H1 (cell line): ENCODE data around the gene KPNA1. TPM values are rescaled to one million over a fixed set of nuclear protein-coding genes. Genes with fewer than 3 reads are reported as not detected.

Experiments
- BACH1 ChIP-seq: IDR thresholded peaks from 2 replicates; pipeline ENCODE4 v1.6.1; 2012; ENCODE audit warnings: low read length, improper control_type of control experiment
- CEBPB ChIP-seq: IDR thresholded peaks from 2 replicates; pipeline ENCODE4 v1.6.1; 2012; ENCODE audit warnings: low read depth, low read length
- EP300 ChIP-seq, 2 experiments: IDR thresholded peaks; 1 replicate in 1 of 2; 2 replicates in 1 of 2; pipeline ENCODE4 v1.6.1; 2011 to 2012; ENCODE audit warnings: low read depth in 2 of 2, low read length in 2 of 2, mild to moderate bottlenecking in 2 of 2, borderline replicate concordance in 1 of 2, inconsistent platforms in 1 of 2, moderate library complexity in 1 of 2
- JUN ChIP-seq: IDR thresholded peaks from 2 replicates; pipeline ENCODE4 v1.6.1; 2011; ENCODE audit warnings: low read depth, mild to moderate bottlenecking, improper control_type of control experiment, low read length
- MAFK ChIP-seq: IDR thresholded peaks from 2 replicates; pipeline ENCODE4 v1.6.1; 2012; ENCODE audit warnings: low read depth, mild to moderate bottlenecking, improper control_type of control experiment, low read length
- POLR2A ChIP-seq, 2 experiments: IDR thresholded peaks; 1 replicate in 1 of 2; 2 replicates in 1 of 2; pipeline ENCODE4 v1.6.1; 2011; ENCODE audit warnings: low read depth in 2 of 2, low read length in 2 of 2, mild to moderate bottlenecking in 2 of 2; ENCODE audit errors: control extremely low read depth in 1 of 2
- POLR2AphosphoS5 ChIP-seq: IDR thresholded peaks from 2 replicates; pipeline ENCODE4 v1.6.1; 2011; ENCODE audit warnings: low read depth, low read length
- RNF2 ChIP-seq: fragments of 200-900, 300-1000 bp; sonication (generic); IDR thresholded peaks from 2 replicates; pipeline ENCODE4 v1.7.1; 2016; ENCODE audit warnings: borderline replicate concordance, low read depth, mild to moderate bottlenecking, antibody characterized with exemption, low read length; ENCODE audit not compliant: poor library complexity, severe bottlenecking; ENCODE audit errors: missing control alignments
- SP2 ChIP-seq: IDR thresholded peaks from 2 replicates; pipeline ENCODE4 v1.6.1; 2012; ENCODE audit warnings: mild to moderate bottlenecking, low read length, inconsistent platforms
- polyA plus RNA-seq, 7 experiments: library from polyadenylated mRNA; depleted of rRNA in 3 of 7; stranded (reverse) in 5 of 7; unstranded in 2 of 7; fragments of >200 nt in 5 of 7; fragments of 200-250 nt in 2 of 7; gene quantifications; 1 replicate in 5 of 7; 2 replicates in 1 of 7; 4 replicates in 1 of 7; pipeline versions ENCODE4 v1.2.1 to v1.2.3, GENCODE V29; 2011 to 2013; ENCODE audit warnings: missing spikeins in 2 of 7, mixed read lengths in 2 of 7
- total RNA-seq: library from RNA; stranded (reverse); fragmentation: NEBNext Ultra II Directional; extraction: Animal tissue kit (Norgen Biotek cat#: 25700); gene quantifications from 2 replicates; pipeline ENCODE4 v1.2.1, GENCODE V29; 2021
- TF ChIP-seq, protein P1 (sequence below): fragments of 300-600 bp; sonication (generic); IDR thresholded peaks from 2 replicates; pipeline ENCODE4 v1.7.1; 2012; ENCODE audit warnings: low read length, moderate library complexity, mild to moderate bottlenecking, inconsistent platforms; ENCODE audit not compliant: insufficient replicate concordance

KPNA1 gene
- total and polyA plus RNA-seq, 2 of the 8 experiments (the other 6 are each of a cell fraction or from before 2014, with no cell fraction given) = 14.8 to 63.0 TPM

DNA sequence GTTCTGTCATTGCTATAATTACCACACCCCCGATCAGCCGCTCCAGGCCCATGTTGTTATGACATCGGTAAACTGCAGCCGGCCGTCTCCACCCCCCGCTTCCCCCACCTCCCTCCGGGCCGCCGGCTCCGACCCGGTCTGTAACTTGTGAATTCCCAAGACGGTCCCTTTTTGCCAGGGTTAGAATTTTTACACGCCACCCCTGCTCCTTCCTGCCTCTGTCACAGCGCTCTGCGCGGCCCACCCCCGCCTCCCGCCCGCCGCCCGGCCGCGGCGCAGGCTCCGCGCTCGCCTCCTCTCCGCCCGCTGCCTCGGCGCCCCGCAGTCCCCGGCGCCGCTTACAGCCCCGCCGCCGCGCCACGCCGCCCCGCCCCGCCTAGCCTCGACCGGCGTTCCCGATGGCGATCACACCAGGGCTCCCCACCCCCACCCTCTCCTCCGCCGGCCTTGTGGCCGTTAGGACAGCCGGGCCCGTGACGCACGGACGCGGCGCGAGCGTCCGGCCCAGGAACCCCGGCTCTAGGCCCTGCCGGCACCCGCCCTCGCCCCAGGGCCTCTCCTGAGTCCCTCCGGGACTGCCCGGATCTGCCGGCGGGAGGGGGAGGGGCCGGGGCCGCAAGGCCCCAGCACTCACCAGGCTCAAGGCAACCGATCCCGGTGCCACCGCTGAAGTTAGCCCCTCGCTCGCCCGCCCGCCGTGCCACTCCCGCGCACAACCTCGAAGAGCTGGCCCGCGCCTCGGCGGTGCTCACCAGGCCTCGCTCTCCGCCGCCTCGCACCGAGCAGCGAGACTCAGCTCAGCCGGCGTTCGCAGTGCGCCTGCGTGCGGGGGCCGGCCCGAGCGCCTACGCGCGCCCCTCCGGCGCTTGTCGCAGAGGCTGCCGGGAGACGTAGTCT, at the start of gene KPNA1 (continued):
- TF ChIP-seq EP300 (IDR thresholded peaks at IDR 0.05; ENCODE audit: borderline replicate concordance in 1 of 2, low read depth in 2 of 2, low read length in 2 of 2) (peak in 1 of 2 experiments; percentile 2; a peak in 1 of 3 replicates), JUN (no peak), RNF2 (no peak), POLR2AphosphoS5 (peak; percentile 88), MAFK (no peak), CEBPB (no peak), SP2 (no peak), POLR2A (IDR thresholded peaks at IDR 0.05; ENCODE audit: control extremely low read depth in 1 of 2, low read depth in 2 of 2, low read length in 2 of 2) (peak; percentile 70 to 88), BACH1 (no peak)
- TF ChIP-seq, protein P1, sequence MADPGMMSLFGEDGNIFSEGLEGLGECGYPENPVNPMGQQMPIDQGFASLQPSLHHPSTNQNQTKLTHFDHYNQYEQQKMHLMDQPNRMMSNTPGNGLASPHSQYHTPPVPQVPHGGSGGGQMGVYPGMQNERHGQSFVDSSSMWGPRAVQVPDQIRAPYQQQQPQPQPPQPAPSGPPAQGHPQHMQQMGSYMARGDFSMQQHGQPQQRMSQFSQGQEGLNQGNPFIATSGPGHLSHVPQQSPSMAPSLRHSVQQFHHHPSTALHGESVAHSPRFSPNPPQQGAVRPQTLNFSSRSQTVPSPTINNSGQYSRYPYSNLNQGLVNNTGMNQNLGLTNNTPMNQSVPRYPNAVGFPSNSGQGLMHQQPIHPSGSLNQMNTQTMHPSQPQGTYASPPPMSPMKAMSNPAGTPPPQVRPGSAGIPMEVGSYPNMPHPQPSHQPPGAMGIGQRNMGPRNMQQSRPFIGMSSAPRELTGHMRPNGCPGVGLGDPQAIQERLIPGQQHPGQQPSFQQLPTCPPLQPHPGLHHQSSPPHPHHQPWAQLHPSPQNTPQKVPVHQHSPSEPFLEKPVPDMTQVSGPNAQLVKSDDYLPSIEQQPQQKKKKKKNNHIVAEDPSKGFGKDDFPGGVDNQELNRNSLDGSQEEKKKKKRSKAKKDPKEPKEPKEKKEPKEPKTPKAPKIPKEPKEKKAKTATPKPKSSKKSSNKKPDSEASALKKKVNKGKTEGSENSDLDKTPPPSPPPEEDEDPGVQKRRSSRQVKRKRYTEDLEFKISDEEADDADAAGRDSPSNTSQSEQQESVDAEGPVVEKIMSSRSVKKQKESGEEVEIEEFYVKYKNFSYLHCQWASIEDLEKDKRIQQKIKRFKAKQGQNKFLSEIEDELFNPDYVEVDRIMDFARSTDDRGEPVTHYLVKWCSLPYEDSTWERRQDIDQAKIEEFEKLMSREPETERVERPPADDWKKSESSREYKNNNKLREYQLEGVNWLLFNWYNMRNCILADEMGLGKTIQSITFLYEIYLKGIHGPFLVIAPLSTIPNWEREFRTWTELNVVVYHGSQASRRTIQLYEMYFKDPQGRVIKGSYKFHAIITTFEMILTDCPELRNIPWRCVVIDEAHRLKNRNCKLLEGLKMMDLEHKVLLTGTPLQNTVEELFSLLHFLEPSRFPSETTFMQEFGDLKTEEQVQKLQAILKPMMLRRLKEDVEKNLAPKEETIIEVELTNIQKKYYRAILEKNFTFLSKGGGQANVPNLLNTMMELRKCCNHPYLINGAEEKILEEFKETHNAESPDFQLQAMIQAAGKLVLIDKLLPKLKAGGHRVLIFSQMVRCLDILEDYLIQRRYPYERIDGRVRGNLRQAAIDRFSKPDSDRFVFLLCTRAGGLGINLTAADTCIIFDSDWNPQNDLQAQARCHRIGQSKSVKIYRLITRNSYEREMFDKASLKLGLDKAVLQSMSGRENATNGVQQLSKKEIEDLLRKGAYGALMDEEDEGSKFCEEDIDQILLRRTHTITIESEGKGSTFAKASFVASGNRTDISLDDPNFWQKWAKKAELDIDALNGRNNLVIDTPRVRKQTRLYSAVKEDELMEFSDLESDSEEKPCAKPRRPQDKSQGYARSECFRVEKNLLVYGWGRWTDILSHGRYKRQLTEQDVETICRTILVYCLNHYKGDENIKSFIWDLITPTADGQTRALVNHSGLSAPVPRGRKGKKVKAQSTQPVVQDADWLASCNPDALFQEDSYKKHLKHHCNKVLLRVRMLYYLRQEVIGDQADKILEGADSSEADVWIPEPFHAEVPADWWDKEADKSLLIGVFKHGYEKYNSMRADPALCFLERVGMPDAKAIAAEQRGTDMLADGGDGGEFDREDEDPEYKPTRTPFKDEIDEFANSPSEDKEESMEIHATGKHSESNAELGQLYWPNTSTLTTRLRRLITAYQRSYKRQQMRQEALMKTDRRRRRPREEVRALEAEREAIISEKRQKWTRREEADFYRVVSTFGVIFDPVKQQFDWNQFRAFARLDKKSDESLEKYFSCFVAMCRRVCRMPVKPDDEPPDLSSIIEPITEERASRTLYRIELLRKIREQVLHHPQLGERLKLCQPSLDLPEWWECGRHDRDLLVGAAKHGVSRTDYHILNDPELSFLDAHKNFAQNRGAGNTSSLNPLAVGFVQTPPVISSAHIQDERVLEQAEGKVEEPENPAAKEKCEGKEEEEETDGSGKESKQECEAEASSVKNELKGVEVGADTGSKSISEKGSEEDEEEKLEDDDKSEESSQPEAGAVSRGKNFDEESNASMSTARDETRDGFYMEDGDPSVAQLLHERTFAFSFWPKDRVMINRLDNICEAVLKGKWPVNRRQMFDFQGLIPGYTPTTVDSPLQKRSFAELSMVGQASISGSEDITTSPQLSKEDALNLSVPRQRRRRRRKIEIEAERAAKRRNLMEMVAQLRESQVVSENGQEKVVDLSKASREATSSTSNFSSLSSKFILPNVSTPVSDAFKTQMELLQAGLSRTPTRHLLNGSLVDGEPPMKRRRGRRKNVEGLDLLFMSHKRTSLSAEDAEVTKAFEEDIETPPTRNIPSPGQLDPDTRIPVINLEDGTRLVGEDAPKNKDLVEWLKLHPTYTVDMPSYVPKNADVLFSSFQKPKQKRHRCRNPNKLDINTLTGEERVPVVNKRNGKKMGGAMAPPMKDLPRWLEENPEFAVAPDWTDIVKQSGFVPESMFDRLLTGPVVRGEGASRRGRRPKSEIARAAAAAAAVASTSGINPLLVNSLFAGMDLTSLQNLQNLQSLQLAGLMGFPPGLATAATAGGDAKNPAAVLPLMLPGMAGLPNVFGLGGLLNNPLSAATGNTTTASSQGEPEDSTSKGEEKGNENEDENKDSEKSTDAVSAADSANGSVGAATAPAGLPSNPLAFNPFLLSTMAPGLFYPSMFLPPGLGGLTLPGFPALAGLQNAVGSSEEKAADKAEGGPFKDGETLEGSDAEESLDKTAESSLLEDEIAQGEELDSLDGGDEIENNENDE = no peak
